HCT116 (cell line): Measurements from ENCODE around the gene GSDMA.

Source experiments
- CTCF ChIP-seq, 3 experiments: fragments of 200-600 bp in 1 of 3; sonication (generic) in 1 of 3; IDR thresholded peaks in 2 of 3; conservative IDR thresholded peaks in 1 of 3; 2 replicates each; pipeline ENCODE4 v1.5.1; 2012 to 2017; ENCODE audit warnings: low read depth in 2 of 3, low read length in 2 of 3, antibody characterized with exemption in 1 of 3, borderline replicate concordance in 1 of 3, control low read depth in 1 of 3, mild to moderate bottlenecking in 1 of 3, mixed read lengths in 1 of 3, mixed run types in 1 of 3, moderate library complexity in 1 of 3; ENCODE audit not compliant: insufficient read depth in 1 of 3
- ELF1 ChIP-seq: IDR thresholded peaks from 2 replicates; pipeline ENCODE4 v1.6.1; 2012; ENCODE audit warnings: low read depth, borderline replicate concordance
- POLR2A ChIP-seq: IDR thresholded peaks from 2 replicates; pipeline ENCODE4 v1.7.0; 2011; ENCODE audit warnings: borderline replicate concordance; ENCODE audit not compliant: insufficient read depth, insufficient read length; ENCODE audit errors: extremely low read depth
- SP1 ChIP-seq: IDR thresholded peaks from 2 replicates; pipeline ENCODE4 v1.6.1; 2012; ENCODE audit warnings: low read depth
- ZFX ChIP-seq: fragments of 450-650 bp; IDR thresholded peaks from 2 replicates; pipeline ENCODE4 v1.6.1; 2017
- ZNF274 ChIP-seq: fragments of 200-500 bp; sonication (Bioruptor generic); IDR thresholded peaks from 2 replicates; pipeline ENCODE4 v1.6.1; 2014; ENCODE audit warnings: mild to moderate bottlenecking, low read depth, low read length, inconsistent platforms

GRCh38 chr17:39939106-39939505, 23.7 kb upstream of the GSDMA start:
- TF ChIP-seq CTCF (IDR thresholded peaks at IDR 0.05 in 2 of 3, conservative IDR thresholded peaks at IDR 0.05 in 1 of 3; ENCODE audit: borderline replicate concordance in 1 of 3, insufficient read depth in 1 of 3, low read depth in 2 of 3, low read length in 2 of 3), result no peak
- no peak for TF ChIP-seq SP1
- no peak for TF ChIP-seq ZNF274
- no peak for TF ChIP-seq ZFX
- no peak for TF ChIP-seq POLR2A
- TF ChIP-seq ELF1, result no peak
